ENCODE measurements around the gene PLXNA2. TPM values are rescaled to one million over a fixed set of nuclear protein-coding genes. Genes with fewer than 3 reads are reported as not detected.

The PLXNA2 gene
- total RNA-seq, 4 donors from 2014 or later = 12.2 to 45.7 (median 21.8) TPM

GRCh38 chr1:208145167-208145566 is 99.0 kb downstream of the PLXNA2 start:
- peak; percentile 35 to 49 for DNase-seq
- no peaks in the 10 kb centered on the region for H3K27me3 ChIP-seq
- WGBS, 2 donors = 64 to 71% methylated on average over 3 of the region's 3 CpGs
- intact Hi-C loops (cut with DNase I) = no loop called here
- no peaks in the 10 kb centered on the region for H3K36me3 ChIP-seq
- H3K27ac ChIP-seq = no peak overlapping the region
- no peaks in the 10 kb centered on the region for H3K9me3 ChIP-seq
- no peak for TF ChIP-seq POLR2A (IDR thresholded peaks at IDR 0.05)
- no peak for TF ChIP-seq CTCF (IDR thresholded peaks at IDR 0.05)
- H3K4me1 ChIP-seq = peaks cover 14 to 27% of the 10 kb centered on the region in 2 donors
- no peak overlapping the region for H3K4me3 ChIP-seq (replicated peaks in 1 of 3)

- Histone ChIP-seq H3K4me3 (replicated peaks in 1 of 3) (no peak overlapping the region), H3K4me1 (peaks cover 9 to 12% of the 10 kb centered on the region in 2 donors), H3K9me3 (no peaks in the 10 kb centered on the region), H3K27me3 (no peaks in the 10 kb centered on the region), H3K36me3 (no peaks in the 10 kb centered on the region), H3K27ac (no peak overlapping the region)
- intact Hi-C loops (cut with DNase I) = no loop called here
- no peak for DNase-seq
- 77 to 79% methylated on average over 4 to 5 of the region's 5 CpGs for WGBS, 2 donors
- TF ChIP-seq CTCF (IDR thresholded peaks at IDR 0.05) (no peak), POLR2A (IDR thresholded peaks at IDR 0.05) (no peak)
Observed at GRCh38 chr1:208142590-208143382, 101.4 kb downstream of the PLXNA2 start.

GRCh38 chr1:208141610-208142192 is 102.5 kb downstream of the PLXNA2 start:
- Histone ChIP-seq H3K27ac (no peak overlapping the region), H3K27me3 (no peaks in the 10 kb centered on the region), H3K4me1 (peaks cover 9 to 15% of the 10 kb centered on the region in 2 donors), H3K36me3 (no peaks in the 10 kb centered on the region), H3K9me3 (no peaks in the 10 kb centered on the region), H3K4me3 (replicated peaks in 1 of 3) (no peak overlapping the region)
- TF ChIP-seq CTCF (IDR thresholded peaks at IDR 0.05) (no peak), POLR2A (IDR thresholded peaks at IDR 0.05) (no peak)
- intact Hi-C loops (cut with DNase I) = no loop called here
- DNase-seq = no peak
- 74 to 87% methylated on average over 5 of the region's 5 CpGs for WGBS, 2 donors

GRCh38 chr1:208139434-208140045 is 104.6 kb downstream of the PLXNA2 start:
- DNase-seq = no peak
- peaks cover 7 to 11% of the 10 kb centered on the region in 2 donors for H3K4me1 ChIP-seq
- H3K4me3 ChIP-seq (replicated peaks in 1 of 3) = no peak overlapping the region
- H3K27me3 ChIP-seq = no peaks in the 10 kb centered on the region
- H3K36me3 ChIP-seq = no peaks in the 10 kb centered on the region
- 62 to 65% methylated on average over 3 of the region's 3 CpGs for WGBS, 2 donors
- H3K27ac ChIP-seq = no peak overlapping the region
- intact Hi-C loops (cut with DNase I) = no loop called here
- TF ChIP-seq POLR2A (IDR thresholded peaks at IDR 0.05) (no peak), CTCF (IDR thresholded peaks at IDR 0.05) (no peak)
- H3K9me3 ChIP-seq = no peaks in the 10 kb centered on the region

GRCh38 chr1:208137193-208137592 is 107.0 kb downstream of the PLXNA2 start:
- Histone ChIP-seq H3K4me1 (peaks cover 19 to 22% of the 10 kb centered on the region in 2 donors), H3K4me3 (replicated peaks in 1 of 3) (no peak overlapping the region), H3K9me3 (no peaks in the 10 kb centered on the region), H3K27ac (no peak overlapping the region), H3K36me3 (no peaks in the 10 kb centered on the region), H3K27me3 (no peaks in the 10 kb centered on the region)
- intact Hi-C loops (cut with DNase I) = no loop called here
- TF ChIP-seq POLR2A (IDR thresholded peaks at IDR 0.05) (no peak), CTCF (IDR thresholded peaks at IDR 0.05) (no peak)
- WGBS, 2 donors = 82 to 90% methylated on average over 4 of the region's 4 CpGs
- no peak for DNase-seq
